Epidermal melanocyte (primary cell): ENCODE data around the gene AHNAK2.
A peak's percentile ranks its signal among the peaks of the same experiment; 100 is the strongest.

Experiments used
- DNase-seq: peaks from one replicate; pipeline ENCODE4 v3.0.0; 2011; ENCODE audit warnings: low spot score; ENCODE audit not compliant: insufficient read length

Gene AHNAK2

DNA sequence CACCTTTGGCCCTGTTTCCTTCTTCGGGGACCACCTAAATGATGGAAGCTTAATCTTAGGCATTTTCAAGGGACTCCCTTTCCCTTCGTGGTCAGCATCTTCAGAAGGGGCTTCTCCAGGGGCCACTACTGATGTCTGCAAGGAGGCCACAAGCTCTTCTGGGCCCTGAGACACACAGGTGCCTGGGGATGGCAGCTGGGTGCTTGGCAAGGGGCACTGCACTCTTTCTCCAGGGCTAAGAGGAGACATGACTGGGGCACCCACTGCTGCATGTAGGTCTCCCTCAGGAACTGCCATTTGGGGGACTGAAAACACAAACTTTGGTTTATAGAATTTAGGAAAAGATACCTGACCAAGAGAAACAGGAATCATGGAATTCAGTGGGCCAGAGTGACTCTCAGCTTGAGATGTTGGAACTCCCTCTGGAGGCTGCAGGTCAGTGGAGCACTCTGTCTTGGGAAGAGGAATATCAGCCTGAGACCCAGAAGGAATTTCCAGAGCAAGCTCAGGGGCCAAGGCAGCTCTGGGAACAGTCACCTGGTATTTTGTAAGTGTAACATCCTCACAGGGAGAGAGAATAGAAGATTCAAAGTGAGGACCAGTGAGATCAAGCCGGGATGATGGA lies 37.5 kb downstream of the AHNAK2 start:
- DNase-seq, result no peak

DNA sequence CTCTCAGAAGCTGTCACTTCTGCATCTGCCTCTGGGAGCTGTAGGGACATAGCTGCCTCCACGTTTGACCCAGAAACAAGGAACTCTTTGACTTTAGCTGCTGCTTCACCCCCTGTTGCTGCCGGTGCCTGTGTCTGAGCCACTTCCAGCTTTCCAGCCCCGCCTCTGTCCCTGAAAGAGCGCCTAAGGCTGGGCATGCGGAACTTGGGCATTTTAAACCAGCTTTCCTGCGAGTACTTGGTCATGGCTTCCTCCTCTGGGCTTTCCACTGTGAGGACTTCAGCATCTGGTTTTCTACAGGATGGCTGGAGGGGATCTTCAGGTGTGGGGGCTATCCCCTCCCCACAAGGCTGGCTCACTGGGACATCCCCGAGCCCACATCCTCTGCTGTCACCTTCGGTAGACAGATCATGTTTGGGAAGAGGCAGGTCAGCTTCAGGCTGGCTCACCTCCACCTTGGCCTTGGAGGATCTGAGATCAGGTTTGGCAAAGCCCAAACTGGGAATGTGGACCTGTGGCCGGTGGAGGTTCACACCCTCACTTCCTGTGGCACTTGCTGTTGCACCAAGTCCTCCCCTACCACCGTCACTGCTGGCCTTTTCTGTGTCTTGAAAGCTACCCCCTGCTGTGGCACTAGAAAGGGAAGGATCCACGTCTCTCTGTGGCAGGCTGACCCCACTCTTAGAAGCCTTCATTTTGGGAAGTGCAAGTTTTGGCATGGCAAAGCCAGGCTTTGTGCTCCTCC lies 38.3 kb downstream of the AHNAK2 start:
- DNase-seq, result peak; percentile 44

- DNase-seq, result no peak
Observed at GRCh38 chr14:104938960-104939359, 39.2 kb downstream of the AHNAK2 start.

- no peak for DNase-seq
Observed at GRCh38 chr14:104938436-104938835, 39.7 kb downstream of the AHNAK2 start.

DNA sequence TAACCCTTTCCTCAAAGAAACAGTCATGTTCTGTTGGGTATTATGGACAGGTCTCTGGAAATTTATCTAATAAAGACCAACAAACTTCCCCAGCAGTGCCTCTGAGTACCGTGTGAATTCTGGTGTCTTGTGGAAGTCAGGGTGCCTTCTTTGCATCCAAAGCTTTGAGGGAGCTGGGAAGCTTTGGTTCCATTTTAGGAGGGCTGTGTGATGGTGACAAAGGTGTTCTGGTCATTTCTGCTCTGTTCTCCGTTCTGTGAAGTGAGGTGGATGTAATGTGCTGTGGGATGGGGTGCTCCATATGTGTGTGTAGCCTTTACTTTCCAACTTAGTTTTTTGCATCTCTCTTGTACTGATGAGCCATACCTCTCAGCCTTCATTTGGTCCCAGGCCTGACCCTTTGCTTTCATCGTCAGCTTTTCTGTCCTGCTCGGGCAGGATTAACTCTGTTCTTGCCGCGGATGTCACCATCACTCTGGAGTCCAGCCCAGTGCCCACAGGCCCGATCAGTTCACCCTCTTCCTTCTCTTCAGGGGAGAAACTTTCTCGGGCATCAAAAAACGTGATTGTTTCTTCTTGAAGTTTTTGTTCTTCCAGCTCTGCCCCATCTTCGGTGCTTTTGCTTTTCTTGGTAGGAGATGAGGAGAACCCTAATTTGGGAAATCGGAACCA lies 40.3 kb downstream of the AHNAK2 start:
- DNase-seq, result no peak

DNA sequence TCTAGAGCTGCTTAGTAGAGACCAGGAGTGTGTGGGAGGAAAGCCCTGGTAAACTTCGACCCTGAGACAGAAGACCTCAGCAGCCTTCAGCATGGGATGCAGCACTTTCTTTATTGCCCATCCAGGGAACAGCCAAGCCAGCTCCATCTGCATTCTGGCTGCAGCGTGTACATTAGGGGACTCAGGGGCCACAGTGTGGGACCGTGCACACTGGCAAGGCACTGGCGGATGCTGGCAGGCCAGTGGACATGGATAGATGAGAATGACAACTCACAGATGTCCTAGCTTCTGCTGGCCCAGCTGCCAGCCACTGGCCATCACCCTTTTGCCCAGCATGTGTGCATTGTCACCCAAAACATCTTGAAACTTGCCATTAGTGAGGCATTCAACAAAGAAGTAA lies 41.0 kb downstream of the AHNAK2 start:
- DNase-seq, result no peak

DNA sequence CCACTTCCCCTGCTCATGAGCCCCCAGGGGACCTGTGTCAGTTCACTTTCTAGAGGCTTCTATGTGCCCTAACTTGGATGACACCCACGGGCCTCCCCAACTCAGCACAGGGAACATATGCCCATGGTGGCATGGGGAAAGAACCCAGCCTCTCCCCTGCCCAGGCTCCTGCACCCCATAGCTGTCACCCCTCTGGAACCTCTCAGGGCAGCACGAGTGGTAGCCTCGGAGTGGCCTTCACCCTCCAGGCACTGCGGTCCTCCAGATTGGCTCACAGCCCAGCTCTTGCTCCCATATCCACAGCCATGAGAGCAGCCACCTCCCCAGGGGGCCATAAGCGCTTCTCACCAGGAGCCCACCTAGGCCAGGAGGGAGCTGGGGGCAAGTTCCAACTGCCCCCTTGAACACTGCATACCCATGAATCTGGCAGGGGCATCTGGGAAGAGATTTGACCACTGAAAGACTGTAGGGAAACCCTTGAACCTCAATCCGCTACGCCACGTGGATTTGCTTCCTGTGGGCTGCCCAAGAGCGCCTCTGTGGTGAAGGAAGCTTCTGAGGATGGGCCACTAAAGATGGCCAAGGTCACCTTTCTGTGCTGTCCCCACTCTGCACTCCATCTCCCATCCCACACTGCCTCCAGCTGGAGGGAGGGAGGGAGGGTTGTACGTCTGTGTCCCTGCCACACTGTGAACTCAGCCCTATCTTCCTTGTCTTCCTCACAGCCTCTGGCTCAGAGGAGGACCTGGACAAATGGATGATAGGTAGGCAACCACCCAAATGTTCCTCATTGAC lies 41.6 kb downstream of the AHNAK2 start:
- DNase-seq, result no peak

- no peak for DNase-seq
Observed at GRCh38 chr14:104935955-104936354, 42.2 kb downstream of the AHNAK2 start.

DNA sequence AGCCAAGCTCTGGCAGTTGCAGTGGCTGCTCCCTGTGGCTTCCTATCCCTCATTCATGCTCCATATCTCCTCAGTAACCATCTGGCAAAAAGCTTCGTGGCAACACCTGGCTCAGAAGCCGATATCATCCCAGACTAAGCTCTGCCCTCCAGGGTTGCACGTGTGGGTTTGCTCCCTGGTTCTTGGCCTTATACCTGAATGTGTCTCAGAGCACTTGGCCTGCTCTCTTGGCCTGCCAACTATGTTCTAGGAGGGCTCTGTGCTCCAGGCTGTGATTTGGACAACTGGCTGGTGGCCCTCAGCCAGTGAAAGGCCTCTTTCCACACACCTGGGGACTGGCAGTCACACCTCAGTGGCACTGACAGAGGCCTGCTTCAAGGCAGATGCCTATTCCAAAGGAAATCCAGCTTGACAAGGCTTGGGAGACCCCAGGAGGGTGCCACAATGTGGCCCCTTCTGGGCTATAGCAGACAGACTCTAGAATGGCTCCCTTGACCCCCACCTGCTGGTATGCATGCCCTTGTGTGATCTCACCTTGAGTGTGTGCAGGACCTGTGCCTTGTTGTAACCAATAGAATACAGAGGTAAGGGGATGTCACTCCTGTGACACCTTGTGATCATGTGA lies 43.0 kb downstream of the AHNAK2 start:
- DNase-seq, result no peak

DNA sequence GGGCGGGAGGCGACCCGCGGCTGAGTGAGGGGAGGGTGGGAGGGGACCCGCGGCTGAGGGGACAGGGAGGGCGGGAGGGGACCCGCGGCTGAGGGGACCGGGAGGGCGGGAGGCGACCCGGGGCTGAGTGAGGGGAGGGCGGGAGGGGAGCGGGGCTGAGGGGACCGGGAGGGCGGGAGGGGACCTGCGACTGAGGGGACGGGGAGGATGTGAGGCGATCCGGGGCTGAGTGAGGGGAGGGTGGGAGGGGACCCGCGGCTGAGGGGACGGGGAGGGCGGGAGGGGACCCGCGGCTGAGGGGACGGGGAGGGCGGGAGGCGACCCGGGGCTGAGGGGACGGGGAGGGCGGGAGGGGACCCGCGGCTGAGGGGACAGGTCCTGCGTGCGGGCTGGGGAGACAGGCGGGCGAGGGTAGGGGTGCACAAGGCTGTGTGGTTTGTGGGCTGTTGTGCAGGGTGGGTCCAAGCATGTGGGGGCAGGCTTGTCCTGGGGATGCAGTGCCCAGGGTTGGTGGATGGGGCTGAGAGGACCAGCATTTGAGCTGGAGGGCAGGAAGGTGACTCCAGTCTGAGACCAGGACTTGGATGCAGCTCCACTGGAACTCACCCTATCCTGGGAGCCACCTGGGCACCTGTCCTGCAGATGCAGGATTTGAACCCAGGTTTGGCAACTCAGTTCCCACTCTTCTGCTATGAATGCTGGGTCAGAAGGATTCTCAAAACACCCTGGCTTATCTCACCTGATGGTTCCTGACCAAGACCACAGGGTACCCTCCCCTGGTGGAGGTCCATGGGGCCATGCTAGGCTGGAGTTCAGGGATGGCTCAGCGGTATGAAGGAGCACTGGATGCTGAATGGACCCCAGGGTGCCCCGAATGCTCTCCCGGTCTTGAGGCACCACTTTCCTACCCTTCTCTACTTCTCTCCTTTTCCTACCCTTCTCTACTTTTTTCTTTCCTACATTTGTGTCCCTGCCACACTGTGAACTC lies 44.1 kb downstream of the AHNAK2 start:
- DNase-seq, result no peak

- peak; percentile 88 for DNase-seq
Observed at GRCh38 chr14:104932676-104933631, 45.2 kb downstream of the AHNAK2 start.

GRCh38 chr14:104931771-104932675 lies 46.2 kb downstream of the AHNAK2 start:
- DNase-seq, result no peak

DNA sequence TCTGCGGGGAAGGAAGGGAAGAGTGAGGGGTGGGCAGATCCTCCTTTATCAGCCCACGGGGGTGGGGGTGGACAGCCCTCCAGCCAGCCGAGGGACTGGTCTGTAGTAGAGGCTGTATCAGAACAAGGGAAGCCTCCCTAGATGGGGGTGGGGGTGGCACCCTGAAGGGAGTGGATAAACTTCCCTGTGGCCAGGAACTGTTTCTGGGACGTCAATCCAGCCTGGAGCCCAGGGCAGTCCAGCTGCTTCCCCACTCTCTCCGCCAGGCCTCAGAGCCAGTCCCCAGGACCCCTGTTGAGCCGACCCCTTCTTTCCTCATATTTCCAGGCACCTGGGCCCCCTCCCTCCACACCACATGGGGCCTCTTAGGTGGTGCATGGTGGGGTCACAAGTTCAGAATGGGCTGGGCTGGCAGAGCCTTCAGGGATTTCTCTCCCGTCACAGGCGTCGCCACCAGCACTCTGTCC lies 46.8 kb downstream of the AHNAK2 start:
- DNase-seq, result no peak

GRCh38 chr14:104930526-104931303 lies 47.5 kb downstream of the AHNAK2 start:
- no peak for DNase-seq

GRCh38 chr14:104929268-104930230 lies 48.6 kb downstream of the AHNAK2 start:
- no peak for DNase-seq
